ENCODE results near the gene CLASRP.

Gene CLASRP

DNA sequence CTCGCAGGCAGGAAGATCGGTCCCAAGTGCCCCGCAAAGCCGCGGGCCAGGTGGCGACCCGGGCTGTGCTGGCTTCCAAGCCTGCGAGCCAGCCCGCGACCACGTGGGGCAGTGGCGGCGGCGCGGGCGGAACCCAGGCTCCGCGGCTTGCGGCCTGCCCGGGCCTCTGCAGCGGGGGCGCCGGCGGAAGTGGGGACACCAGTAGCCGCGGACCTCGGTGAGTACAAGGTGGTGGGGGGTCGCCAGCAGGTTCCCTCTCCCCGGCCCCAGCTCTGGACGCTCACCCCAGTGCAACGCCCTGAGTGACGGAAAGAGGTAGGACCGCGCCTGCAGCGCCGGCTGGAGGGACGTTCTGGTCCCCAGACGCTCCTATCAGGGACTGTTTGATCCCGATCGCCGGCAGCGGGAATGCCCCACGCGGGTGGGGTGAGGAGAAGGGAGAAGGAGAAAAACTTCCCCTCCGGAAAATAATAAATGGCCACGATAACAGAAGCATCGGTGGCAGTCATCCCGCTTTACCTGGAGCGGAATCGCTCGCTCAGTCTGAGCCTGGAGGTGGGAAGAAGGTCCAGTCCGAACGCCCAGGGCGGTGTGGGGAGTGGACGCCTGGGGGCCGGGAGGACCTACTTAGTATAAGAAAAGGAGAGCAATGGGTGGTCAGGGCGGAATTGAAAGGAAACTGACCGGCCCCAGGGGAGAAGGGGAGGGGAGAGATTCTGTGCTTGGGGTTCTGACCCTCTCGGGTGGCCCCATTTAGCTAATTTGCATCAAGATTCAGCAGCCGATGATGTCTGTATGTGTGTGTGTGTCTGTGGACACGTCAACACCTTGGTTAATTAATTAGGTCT is 40.4 kb downstream of the CLASRP start, which contains the start of gene GEMIN7:
Gene GEMIN7, plus strand, starts transcription at position 198 of the 848 bp plus-strand sequence. CDS start 10,855 bp downstream, outside the sequence.
- FAIRE-seq (no peak), DNase-seq (ENCODE audit: insufficient read length, low spot score) (peak; percentile 72)

GRCh38 chr19:45079911-45080370 is 41.1 kb downstream of the CLASRP start:
- FAIRE-seq (no peak), DNase-seq (ENCODE audit: insufficient read length, low spot score) (no peak)

DNA sequence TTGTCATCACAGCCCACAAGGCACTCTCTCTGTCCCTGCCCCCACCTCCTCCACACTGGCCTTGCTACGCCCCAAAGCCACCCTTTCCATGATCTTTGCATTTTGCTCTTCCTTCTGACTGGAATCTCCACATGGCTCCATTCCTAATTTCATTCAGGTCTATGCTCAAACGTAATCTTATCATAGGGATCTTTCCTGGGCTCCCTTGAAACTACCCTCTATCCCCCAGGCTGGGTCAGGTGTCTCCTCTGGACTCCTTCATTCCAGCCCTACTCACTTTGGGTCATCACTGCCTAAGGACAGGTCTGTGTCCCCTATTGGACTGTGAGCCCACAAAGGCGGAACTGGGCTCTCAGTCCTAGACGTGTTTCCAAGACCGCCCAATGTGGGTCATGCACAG is 43.3 kb downstream of the CLASRP start:
- DNase-seq (ENCODE audit: insufficient read length, low spot score) (no peak), FAIRE-seq (no peak)

- FAIRE-seq (no peak), DNase-seq (ENCODE audit: insufficient read length, low spot score) (no peak)
Observed at GRCh38 chr19:45086480-45086879, 47.6 kb downstream of the CLASRP start.

DNA sequence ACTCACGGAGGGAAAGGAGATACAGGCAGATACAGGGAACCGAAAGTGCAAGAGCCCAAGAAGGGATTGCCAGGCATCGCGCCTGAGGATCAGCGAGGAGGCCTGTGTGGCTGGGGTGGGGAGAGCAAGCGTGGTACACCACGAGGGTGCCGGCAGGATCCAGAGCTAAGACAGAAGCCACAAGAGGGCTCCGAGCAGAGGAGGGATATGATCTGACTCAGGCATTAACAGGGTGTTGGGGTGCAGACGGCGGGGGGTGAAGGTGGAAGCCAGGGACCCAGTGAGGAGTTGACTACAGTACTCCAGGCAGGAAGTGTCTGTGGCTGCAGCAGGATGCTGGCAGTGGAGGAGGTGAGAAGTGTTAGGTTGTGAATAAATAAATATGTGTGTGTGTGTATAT is 48.7 kb downstream of the CLASRP start:
- no peak for DNase-seq (ENCODE audit: insufficient read length, low spot score)
- no peak for FAIRE-seq

GRCh38 chr19:45090034-45090433 is 51.2 kb downstream of the CLASRP start:
- DNase-seq (ENCODE audit: insufficient read length, low spot score) (no peak), FAIRE-seq (no peak)

DNA sequence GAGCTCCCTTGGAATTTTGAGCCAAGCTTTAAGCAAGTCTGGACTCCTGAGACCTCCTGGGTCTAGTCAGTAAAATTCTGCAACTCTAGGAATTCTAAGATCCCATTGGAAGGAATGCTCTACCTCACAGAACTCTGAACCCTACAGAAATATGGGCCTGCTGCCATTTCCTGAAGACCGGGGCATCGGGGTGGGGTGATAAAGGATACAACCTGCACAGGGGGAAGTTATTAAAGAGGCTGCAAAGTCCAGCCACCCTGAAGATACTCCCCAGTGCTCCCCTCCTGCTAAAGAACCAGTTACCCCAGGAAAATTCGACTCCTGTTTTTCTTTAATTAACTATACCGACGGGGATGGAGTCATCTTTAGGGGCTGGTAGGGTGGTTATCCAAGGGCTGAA is 51.8 kb downstream of the CLASRP start:
- FAIRE-seq (no peak), DNase-seq (ENCODE audit: insufficient read length, low spot score) (no peak)

- DNase-seq (ENCODE audit: insufficient read length, low spot score) (peak; percentile 96), FAIRE-seq (peak; percentile 95)
Observed at GRCh38 chr19:45091031-45091923, 52.4 kb downstream of the CLASRP start.

DNA sequence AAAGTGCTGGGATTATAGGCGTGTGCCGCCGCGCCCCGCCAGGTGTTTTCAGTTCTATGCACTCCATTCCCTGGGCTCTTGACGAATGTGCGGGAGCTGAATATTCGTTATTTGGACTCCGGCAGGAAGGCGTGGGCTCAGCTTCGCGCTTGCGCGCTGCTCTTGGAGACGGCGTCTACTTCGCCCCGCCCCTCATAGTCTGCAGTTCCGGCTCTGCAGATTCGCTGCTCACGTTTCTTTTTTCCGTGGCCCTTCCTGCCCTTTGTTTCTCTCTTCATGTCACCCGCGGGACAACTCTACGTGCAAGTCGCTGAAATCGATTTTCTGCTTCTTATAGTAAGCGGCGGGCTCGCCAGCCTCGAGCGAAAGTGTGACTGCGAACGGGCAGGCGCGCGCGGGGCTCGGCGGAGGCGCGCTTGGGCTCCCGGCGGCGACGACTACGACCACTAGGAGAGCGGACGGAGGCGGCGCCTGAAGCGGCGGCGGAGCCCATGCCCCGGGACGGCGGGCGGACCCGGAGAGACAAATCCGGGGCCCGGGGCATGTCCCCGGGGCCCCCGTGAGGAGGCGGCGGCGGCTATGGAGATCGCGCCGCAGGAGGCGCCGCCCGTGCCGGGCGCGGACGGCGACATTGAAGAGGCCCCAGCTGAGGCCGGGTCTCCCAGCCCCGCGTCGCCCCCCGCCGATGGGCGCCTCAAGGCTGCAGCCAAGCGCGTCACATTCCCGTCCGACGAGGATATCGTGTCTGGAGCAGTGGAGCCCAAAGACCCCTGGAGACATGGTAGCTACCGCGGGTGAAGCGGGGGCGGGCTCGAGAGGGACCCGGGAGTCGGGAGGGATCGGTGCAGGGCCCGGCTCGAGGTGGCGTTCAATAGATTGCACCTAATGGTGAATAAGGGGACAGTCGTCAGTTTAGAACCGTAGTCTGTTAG is 54.2 kb downstream of the CLASRP start, which contains the start of gene PPP1R37:
Gene PPP1R37, plus strand, starts transcription at position 433 of the 932 bp plus-strand sequence. Its CDS starts 147 bp downstream, at position 580.
- FAIRE-seq (peak; percentile 91), DNase-seq (ENCODE audit: insufficient read length, low spot score) (peak; percentile 96)

- FAIRE-seq, result no peak
- no peak for DNase-seq (ENCODE audit: insufficient read length, low spot score)
Observed at GRCh38 chr19:45094137-45094536, 55.3 kb downstream of the CLASRP start.

DNA sequence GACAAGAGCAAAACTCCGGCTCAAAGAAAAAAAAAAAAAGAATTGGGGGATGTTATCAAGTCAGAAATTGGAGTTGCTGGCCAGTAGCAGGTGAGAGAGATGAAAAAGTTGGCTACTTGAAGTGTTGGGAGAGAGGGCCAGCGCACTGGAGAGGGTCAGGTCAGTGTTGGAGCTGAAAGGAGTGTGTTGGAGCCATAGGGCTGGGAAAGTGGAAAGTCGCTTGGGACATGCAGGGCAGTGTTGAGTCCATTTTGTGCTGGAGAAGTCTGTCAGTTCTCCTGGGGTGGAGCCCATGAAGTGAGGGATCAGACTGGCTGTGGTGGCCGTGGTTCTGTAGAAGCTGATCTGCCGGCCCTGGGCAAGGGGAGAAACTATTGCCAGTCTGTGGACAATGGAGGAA is 55.9 kb downstream of the CLASRP start:
- DNase-seq (ENCODE audit: insufficient read length, low spot score) (no peak), FAIRE-seq (no peak)

- no peak for DNase-seq (ENCODE audit: insufficient read length, low spot score)
- no peak for FAIRE-seq
Observed at GRCh38 chr19:45095496-45096413, 56.9 kb downstream of the CLASRP start.

- FAIRE-seq (no peak), DNase-seq (ENCODE audit: insufficient read length, low spot score) (no peak)
Observed at GRCh38 chr19:45096700-45097099, 57.9 kb downstream of the CLASRP start.

GRCh38 chr19:45097450-45097775 is 58.6 kb downstream of the CLASRP start:
- DNase-seq (ENCODE audit: insufficient read length, low spot score) (no peak), FAIRE-seq (no peak)

DNA sequence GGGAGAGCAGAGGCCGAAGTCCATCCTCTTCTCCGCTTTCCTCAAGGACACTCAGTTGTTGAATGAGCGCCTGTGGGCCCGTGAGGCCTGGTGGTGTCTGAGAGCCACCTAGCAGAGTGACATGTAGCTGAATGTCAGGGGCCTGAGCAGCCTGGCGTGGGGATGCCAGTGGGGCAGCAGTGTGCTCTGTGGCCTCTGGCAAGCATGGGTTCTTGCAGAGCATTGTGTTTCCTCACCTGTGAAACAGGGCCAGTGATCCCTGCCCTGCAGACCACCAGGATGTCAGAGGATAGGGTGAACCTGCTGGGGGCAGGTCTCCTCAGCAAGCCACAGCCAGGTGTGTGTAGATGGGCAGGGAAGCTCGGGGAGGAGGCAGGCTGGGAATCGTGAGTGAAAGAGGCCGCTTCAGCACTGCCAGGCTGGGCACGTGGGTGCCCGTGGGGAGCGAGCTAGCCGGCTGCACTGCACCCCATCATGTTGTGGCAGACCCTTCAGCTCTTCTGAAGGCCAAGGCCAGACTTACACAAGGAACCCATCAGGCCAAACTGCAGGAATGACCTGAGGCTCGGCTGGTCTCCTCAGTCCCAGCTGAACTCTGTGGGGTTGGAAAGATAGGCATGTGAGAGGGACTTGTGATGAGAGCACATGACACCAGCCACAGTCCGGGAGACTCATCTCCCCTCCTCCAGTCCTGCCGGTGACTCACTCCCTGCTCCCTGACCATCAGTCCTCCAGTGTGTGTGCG is 59.1 kb downstream of the CLASRP start:
- FAIRE-seq, result peak; percentile 95
- DNase-seq (ENCODE audit: insufficient read length, low spot score), result peak; percentile 94

DNA sequence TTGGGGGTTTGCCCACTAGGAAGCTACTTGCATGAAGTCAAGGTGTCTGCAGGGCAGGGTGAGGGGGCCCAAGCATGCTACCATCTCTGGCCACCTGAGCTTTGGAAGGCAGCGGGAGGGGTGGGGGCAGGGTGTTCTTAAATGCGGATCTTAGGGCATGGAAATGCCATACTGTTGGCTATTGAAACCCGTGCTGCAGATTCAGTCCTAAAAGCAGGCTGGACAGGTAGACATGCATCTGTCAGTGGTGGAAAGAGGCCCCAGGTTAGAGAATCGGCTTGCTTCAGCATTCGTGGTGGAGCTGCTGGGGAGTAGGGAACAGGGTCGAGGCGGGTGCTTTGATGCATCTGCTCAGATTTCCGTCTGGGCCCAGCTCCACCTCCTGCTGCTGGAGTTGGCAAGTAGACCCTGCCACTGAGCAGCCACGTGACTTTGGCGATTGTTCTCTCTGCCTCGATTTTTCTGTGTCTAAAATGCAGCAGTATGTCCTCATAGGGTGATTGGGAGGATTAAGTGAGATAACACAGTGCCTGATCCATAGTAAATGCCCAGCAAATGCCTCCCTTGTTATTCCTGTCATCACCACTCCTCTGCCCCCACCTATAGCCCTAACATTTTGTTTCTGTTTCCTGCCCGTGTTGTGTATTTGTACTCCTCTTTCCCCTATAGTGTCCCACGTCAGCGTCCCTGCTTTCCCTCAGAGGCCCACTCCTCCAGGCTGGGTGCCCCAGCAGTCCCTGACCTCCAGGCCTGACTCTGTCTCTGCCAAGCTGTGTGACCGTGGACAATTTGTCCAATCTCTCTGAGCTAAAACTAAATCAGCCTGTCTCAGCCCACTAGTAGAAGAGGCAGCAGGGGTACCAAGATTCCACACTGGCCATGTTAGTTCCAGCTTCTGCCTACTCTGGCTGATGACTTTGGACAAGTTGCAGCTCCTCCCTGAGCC is 59.9 kb downstream of the CLASRP start:
- DNase-seq (ENCODE audit: insufficient read length, low spot score) (no peak), FAIRE-seq (no peak)

DNA sequence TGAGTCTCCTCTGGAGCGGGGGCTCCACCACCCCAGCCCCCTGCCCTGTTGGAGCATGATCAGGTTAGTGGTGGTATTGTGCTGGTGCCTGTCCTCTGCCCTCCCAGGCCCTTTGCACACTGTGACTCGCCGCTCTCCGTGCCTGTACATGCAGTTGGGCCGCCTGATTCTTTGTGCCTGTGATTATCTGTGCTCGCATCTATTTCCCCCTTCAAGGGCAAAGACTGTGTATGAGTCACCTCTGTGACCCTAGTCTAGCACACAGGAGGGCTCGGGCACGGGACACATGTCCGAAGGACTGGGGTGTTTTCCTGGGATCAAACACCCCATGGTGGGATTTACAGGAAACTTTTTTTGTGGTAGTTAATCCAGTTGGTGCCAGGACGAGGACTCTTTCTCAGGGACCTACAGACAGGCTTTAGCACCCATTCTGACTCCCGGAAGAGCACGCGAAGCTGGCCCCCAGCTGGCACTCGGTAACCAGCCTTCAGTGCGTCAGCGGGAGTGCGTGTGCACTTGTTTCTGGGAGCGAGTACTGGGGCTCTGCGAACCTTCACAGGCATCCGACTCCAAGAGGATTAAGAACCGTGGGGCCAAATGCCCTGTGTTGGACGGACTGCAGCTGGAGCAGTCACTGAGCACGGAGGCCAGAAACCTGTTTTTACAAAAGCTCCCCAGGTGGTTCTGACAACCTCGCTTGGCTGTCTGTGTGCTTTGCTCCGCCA is 60.8 kb downstream of the CLASRP start:
- DNase-seq (ENCODE audit: insufficient read length, low spot score) (no peak), FAIRE-seq (no peak)
